22Rv1 (cell line): Measurements from ENCODE around the gene UBE2H.

ENCODE experiments used
- H3K27ac ChIP-seq: fragments of 450-650 bp; 2 replicates; pipeline ENCODE4 v1.5.1; 2017
- CTCF ChIP-seq: fragments of 450-650 bp; IDR thresholded peaks from 2 replicates; pipeline ENCODE4 v1.5.1; 2017; ENCODE audit warnings: mild to moderate bottlenecking
- ZFX ChIP-seq: fragments of 450-650 bp; IDR thresholded peaks from 2 replicates; pipeline ENCODE4 v1.6.1; 2017; ENCODE audit warnings: antibody characterized with exemption, borderline replicate concordance

UBE2H gene

DNA sequence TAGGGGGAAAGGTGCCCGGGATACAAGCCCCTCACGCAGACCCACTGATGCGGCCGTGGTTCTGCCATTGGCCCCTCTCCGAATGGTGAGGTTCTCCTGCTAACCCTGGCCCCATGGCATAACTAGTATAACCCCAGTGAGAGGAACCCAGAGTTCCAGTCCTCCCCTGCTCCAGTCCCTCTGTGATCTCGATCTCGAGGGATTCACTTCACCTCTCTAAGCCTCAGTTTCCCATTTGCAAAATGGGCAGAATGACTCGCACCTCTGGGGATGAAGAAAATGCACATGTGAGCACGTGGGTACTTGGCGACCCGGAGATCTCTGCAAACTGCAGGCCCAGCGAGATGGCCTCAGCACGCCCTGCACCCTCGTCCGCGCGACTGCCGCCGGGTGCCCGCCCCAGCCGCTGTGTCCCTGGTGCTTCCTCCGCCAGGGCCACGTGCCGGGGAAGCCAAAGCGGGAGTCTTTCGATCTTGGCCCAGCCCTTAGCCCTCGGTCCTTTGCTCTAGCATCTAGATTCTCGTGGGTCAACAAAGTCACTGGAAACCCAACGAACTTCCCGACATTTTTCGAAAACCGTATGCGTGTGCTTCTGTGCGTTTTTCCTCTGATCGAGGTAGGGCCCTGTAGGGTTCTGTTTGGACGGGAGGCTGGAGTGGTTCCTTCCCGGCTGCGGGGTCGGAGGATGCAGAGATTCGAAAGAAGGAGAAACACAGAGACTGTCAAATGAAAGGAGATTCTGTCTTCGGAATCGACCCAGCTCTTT lies 169.8 kb downstream of the UBE2H start:
- no peak overlapping the region for H3K27ac ChIP-seq
- TF ChIP-seq CTCF (no peak), ZFX (no peak)

- no peak overlapping the region for H3K27ac ChIP-seq
- no peak for TF ChIP-seq CTCF
- no peak for TF ChIP-seq ZFX
Observed at GRCh38 chr7:129781928-129782817, 170.6 kb downstream of the UBE2H start.

GRCh38 chr7:129780974-129781927 lies 171.5 kb downstream of the UBE2H start:
- TF ChIP-seq ZFX (no peak), CTCF (peak; percentile 19; the same call in 1 of the 2 replicates)
- H3K27ac ChIP-seq = peak overlapping the region; percentile 81
